HL-60 (cell line): ENCODE data around the gene NDUFAF8.

Source experiments
- CTCF ChIP-seq: IDR thresholded peaks from one replicate; pipeline ENCODE4 v1.5.1; 2011; ENCODE audit warnings: low read length, control low read depth, inconsistent platforms; ENCODE audit not compliant: insufficient read depth
- GABPA ChIP-seq: IDR thresholded peaks from 2 replicates; pipeline ENCODE4 v1.6.1; 2012; ENCODE audit warnings: low read depth
- POLR2AphosphoS5 ChIP-seq: IDR thresholded peaks from 2 replicates; pipeline ENCODE4 v1.6.1; 2012; ENCODE audit warnings: low read depth
- SPI1 ChIP-seq: IDR thresholded peaks from 2 replicates; pipeline ENCODE4 v1.6.1; 2012; ENCODE audit warnings: low read depth, mild to moderate bottlenecking, borderline replicate concordance
- TF ChIP-seq, protein P1 (sequence below): IDR thresholded peaks from 2 replicates; pipeline ENCODE4 v1.6.1; 2012; ENCODE audit warnings: low read depth; ENCODE audit not compliant: insufficient replicate concordance

DNA sequence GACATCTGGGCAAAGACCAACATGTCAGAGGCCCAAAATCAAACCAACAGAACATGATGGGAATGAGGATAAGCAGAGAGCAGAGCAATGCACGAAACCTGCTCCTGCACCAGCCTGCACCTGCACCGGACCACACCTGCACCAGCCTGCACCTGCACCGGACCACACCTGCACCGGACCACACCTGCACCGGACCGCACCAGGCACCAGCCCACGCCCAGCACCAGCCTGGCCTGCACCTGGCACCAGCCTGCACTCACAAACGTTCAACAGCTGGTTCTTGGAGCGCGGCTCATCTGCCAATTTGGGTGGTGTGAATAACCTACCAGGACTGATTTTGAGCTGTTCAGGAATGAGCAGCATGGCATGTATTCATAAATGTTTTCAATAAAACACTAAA, 34.5 kb upstream of the NDUFAF8 start:
- TF ChIP-seq CTCF, result no peak
- TF ChIP-seq POLR2AphosphoS5, result no peak
- TF ChIP-seq GABPA, result no peak
- TF ChIP-seq SPI1, result no peak
- TF ChIP-seq, protein P1, sequence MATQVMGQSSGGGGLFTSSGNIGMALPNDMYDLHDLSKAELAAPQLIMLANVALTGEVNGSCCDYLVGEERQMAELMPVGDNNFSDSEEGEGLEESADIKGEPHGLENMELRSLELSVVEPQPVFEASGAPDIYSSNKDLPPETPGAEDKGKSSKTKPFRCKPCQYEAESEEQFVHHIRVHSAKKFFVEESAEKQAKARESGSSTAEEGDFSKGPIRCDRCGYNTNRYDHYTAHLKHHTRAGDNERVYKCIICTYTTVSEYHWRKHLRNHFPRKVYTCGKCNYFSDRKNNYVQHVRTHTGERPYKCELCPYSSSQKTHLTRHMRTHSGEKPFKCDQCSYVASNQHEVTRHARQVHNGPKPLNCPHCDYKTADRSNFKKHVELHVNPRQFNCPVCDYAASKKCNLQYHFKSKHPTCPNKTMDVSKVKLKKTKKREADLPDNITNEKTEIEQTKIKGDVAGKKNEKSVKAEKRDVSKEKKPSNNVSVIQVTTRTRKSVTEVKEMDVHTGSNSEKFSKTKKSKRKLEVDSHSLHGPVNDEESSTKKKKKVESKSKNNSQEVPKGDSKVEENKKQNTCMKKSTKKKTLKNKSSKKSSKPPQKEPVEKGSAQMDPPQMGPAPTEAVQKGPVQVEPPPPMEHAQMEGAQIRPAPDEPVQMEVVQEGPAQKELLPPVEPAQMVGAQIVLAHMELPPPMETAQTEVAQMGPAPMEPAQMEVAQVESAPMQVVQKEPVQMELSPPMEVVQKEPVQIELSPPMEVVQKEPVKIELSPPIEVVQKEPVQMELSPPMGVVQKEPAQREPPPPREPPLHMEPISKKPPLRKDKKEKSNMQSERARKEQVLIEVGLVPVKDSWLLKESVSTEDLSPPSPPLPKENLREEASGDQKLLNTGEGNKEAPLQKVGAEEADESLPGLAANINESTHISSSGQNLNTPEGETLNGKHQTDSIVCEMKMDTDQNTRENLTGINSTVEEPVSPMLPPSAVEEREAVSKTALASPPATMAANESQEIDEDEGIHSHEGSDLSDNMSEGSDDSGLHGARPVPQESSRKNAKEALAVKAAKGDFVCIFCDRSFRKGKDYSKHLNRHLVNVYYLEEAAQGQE, result no peak
